SK-N-MC (cell line): ENCODE measurements around the gene SHKBP1.

Source experiments
- EZH2 ChIP-seq: fragments of 200-600 bp; sonication (generic); IDR thresholded peaks from one replicate; pipeline ENCODE4 v1.6.1; 2017; ENCODE audit warnings: antibody characterized with exemption
- POLR2AphosphoS5 ChIP-seq: IDR thresholded peaks from 2 replicates; pipeline ENCODE4 v1.6.1; 2012; ENCODE audit warnings: mild to moderate bottlenecking, low read depth, low read length, borderline replicate concordance

GRCh38 chr19:40640744-40641143 is 64.1 kb downstream of the SHKBP1 start:
- no peak for TF ChIP-seq EZH2
- TF ChIP-seq POLR2AphosphoS5 = no peak
